H9 (cell line): ENCODE data around the gene ECHS1. TPM values are rescaled to one million over a fixed set of nuclear protein-coding genes. Genes with fewer than 3 reads are reported as not detected.

ENCODE experiments used
- DNase-seq: peaks from one replicate; pipeline ENCODE4 v3.0.0-alpha.2; 2017
- H2AFZ ChIP-seq: one replicate; pipeline ENCODE4 v1.6.1; 2013; ENCODE audit warnings: mild to moderate bottlenecking, low read length, control low read depth, moderate library complexity
- H2AK5ac ChIP-seq: 2 replicates; pipeline ENCODE4 v1.6.1; 2013; ENCODE audit warnings: low read length, control low read depth, mixed read lengths; ENCODE audit not compliant: insufficient read length
- H2BK120ac ChIP-seq: one replicate; pipeline ENCODE4 v1.6.1; 2013; ENCODE audit warnings: low read depth, mild to moderate bottlenecking, low read length, control low read depth, inconsistent platforms; ENCODE audit not compliant: poor library complexity, severe bottlenecking
- H2BK12ac ChIP-seq: 2 replicates; pipeline ENCODE4 v1.6.1; 2013; ENCODE audit warnings: low read length, control low read depth, mixed read lengths, low read depth; ENCODE audit not compliant: insufficient read length
- H2BK15ac ChIP-seq: 2 replicates; pipeline ENCODE4 v1.6.1; 2013; ENCODE audit warnings: low read depth, low read length, control low read depth
- H2BK20ac ChIP-seq: one replicate; pipeline ENCODE4 v1.6.1; 2013; ENCODE audit warnings: low read depth, mild to moderate bottlenecking, low read length, control low read depth, inconsistent platforms; ENCODE audit not compliant: poor library complexity, severe bottlenecking
- H2BK5ac ChIP-seq: 2 replicates; pipeline ENCODE4 v1.6.1; 2013; ENCODE audit warnings: low read length, control low read depth, mixed read lengths; ENCODE audit not compliant: insufficient read length
- H3K14ac ChIP-seq: 2 replicates; pipeline ENCODE4 v1.6.1; 2013; ENCODE audit warnings: low read length, control low read depth; ENCODE audit not compliant: insufficient read depth
- H3K18ac ChIP-seq: 2 replicates; pipeline ENCODE4 v1.6.1; 2013; ENCODE audit warnings: low read depth, mild to moderate bottlenecking, mixed read lengths, low read length, control low read depth; ENCODE audit not compliant: insufficient read length
- H3K23ac ChIP-seq: 2 replicates; pipeline ENCODE4 v1.6.1; 2013; ENCODE audit warnings: low read length, control low read depth, mixed read lengths, low read depth; ENCODE audit not compliant: insufficient read length
- H3K23me2 ChIP-seq: 2 replicates; pipeline ENCODE4 v1.6.1; 2013; ENCODE audit warnings: low read depth, mild to moderate bottlenecking, mixed read lengths, low read length, control low read depth; ENCODE audit not compliant: insufficient read length, poor library complexity, severe bottlenecking
- H3K27ac ChIP-seq: 2 replicates; pipeline ENCODE4 v1.5.1; 2013; ENCODE audit warnings: low read length, control low read depth, mixed read lengths, low read depth; ENCODE audit not compliant: insufficient read length
- H3K27me3 ChIP-seq: 2 replicates; pipeline ENCODE4 v1.6.1; 2013; ENCODE audit warnings: low read length, control low read depth, inconsistent platforms; ENCODE audit not compliant: insufficient read depth
- H3K4ac ChIP-seq: 2 replicates; pipeline ENCODE4 v1.6.1; 2013; ENCODE audit warnings: low read depth, mild to moderate bottlenecking, control low read depth, inconsistent platforms, low read length, moderate library complexity
- H3K4me1 ChIP-seq: 2 replicates; pipeline ENCODE4 v1.6.1; 2013; ENCODE audit warnings: low read length, control low read depth, inconsistent platforms; ENCODE audit not compliant: insufficient read depth
- H3K4me2 ChIP-seq: 2 replicates; pipeline ENCODE4 v1.6.1; 2013; ENCODE audit warnings: low read length, control low read depth, mixed read lengths; ENCODE audit not compliant: insufficient read length, insufficient read depth
- H3K56ac ChIP-seq: 2 replicates; pipeline ENCODE4 v1.6.1; 2013; ENCODE audit warnings: low read depth, mild to moderate bottlenecking, mixed read lengths, low read length, control low read depth; ENCODE audit not compliant: insufficient read length
- H3K79me1 ChIP-seq: 2 replicates; pipeline ENCODE4 v1.6.1; 2013; ENCODE audit warnings: low read depth, mild to moderate bottlenecking, moderate library complexity, low read length, control low read depth, inconsistent platforms; ENCODE audit not compliant: insufficient read depth, poor library complexity, severe bottlenecking
- H3K79me2 ChIP-seq: 2 replicates; pipeline ENCODE4 v1.6.1; 2013; ENCODE audit warnings: low read length, control low read depth, inconsistent platforms; ENCODE audit not compliant: insufficient read depth
- H3K9ac ChIP-seq: 2 replicates; pipeline ENCODE4 v1.6.1; 2013; ENCODE audit warnings: low read length, control low read depth, mixed read lengths; ENCODE audit not compliant: insufficient read length; ENCODE audit errors: extremely low read depth
- H3K9me3 ChIP-seq: one replicate; pipeline ENCODE4 v1.6.1; 2013; ENCODE audit warnings: low read depth, low read length, inconsistent platforms; ENCODE audit not compliant: control insufficient read depth
- H3T11ph ChIP-seq: one replicate; pipeline ENCODE4 v1.6.1; 2013; ENCODE audit warnings: mild to moderate bottlenecking, low read length, control low read depth, inconsistent platforms
- H4K20me1 ChIP-seq: one replicate; pipeline ENCODE4 v1.6.1; 2013; ENCODE audit not compliant: control insufficient read depth, insufficient read length, insufficient read depth
- H4K5ac ChIP-seq: 2 replicates; pipeline ENCODE4 v1.6.1; 2013; ENCODE audit warnings: low read depth, mild to moderate bottlenecking, mixed read lengths, low read length, control low read depth; ENCODE audit not compliant: insufficient read length
- H4K8ac ChIP-seq: replicated peaks from 2 replicates; pipeline ENCODE4 v1.6.1; 2013; ENCODE audit warnings: low read length, control low read depth, mixed read lengths, low read depth; ENCODE audit not compliant: insufficient read length
- H4K91ac ChIP-seq: 2 replicates; pipeline ENCODE4 v1.6.1; 2013; ENCODE audit warnings: low read depth, mild to moderate bottlenecking, moderate library complexity, mixed read lengths, low read length, control low read depth; ENCODE audit not compliant: insufficient read length
- H3K27ac Mint-ChIP-seq, 3 experiments: 2 replicates in 2 of 3; 3 replicates in 1 of 3; pipeline ENCODE4 v1.8.0; 2020 to 2021; ENCODE audit warnings: mixed read lengths in 3 of 3, mild to moderate bottlenecking in 1 of 3, moderate library complexity in 1 of 3
- H3K27me3 Mint-ChIP-seq: 2 replicates; pipeline ENCODE4 v1.8.0; 2021; ENCODE audit warnings: low read depth, mild to moderate bottlenecking, moderate library complexity, mixed read lengths
- H3K36me3 Mint-ChIP-seq, 3 experiments: 2 replicates in 2 of 3; 3 replicates in 1 of 3; pipeline ENCODE4 v1.8.0; 2020 to 2021; ENCODE audit warnings: low read depth in 3 of 3, mixed read lengths in 3 of 3; ENCODE audit not compliant: insufficient read depth in 1 of 3
- H3K4me1 Mint-ChIP-seq, 2 experiments: 2 replicates each; pipeline ENCODE4 v1.8.0; 2020; ENCODE audit warnings: mixed read lengths in 2 of 2
- H3K4me3 Mint-ChIP-seq, 2 experiments: 2 replicates in 1 of 2; 3 replicates in 1 of 2; pipeline ENCODE4 v1.8.0; 2020 to 2021; ENCODE audit warnings: mild to moderate bottlenecking in 2 of 2, mixed read lengths in 2 of 2, moderate library complexity in 1 of 2
- H3K9me3 Mint-ChIP-seq, 2 experiments: 2 replicates in 1 of 2; 3 replicates in 1 of 2; pipeline ENCODE4 v1.8.0; 2020; ENCODE audit warnings: mild to moderate bottlenecking in 2 of 2, mixed read lengths in 2 of 2, moderate library complexity in 1 of 2
- CTCF ChIP-seq: fragments of 200-600 bp; sonication (generic); conservative IDR thresholded peaks from 3 replicates; pipeline ENCODE4 v1.8.0; 2021; ENCODE audit warnings: antibody characterized with exemption, mild to moderate bottlenecking
- WGBS: extraction: QIAGEN DNeasy Blood & Tissue Kit; methylation state at CpG from one replicate; pipeline ENCODE4 v1.1.7; 2013; ENCODE audit warnings: missing lambda C conversion rate, low lambda C conversion rate, mixed read lengths; ENCODE audit not compliant: insufficient read length; ENCODE audit errors: extremely low coverage; 5-methylcytosine and 5-hydroxymethylcytosine counted together
- total RNA-seq: library from RNA; stranded (reverse); gene quantifications from 2 replicates; pipeline ENCODE4 v1.2.1, GENCODE V29; 2021

Gene ECHS1
- total RNA-seq, 1 experiment from 2014 or later = 94.1 TPM

DNA sequence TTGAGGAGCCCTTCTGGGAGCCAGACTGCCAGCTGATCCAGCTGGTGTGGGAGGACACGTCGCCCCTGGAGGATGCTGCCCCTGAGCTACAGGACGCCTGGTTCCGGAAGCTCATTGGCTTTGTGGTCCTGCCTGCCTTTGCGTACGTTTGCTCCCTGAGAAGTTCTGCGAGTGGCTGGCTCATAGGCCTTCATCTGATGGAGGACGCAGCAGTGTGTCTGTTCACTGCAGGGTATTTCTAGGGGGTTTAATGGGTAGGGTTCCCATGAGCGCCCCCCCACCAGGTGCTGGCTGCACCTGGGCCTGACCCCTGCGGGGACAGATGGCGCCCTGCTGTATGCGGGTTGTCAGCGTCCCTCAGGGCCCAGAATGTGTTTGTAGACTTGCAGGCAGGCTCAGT lies 10.9 kb upstream of the ECHS1 start:
- H3K9me3 ChIP-seq = no peaks in the 10 kb centered on the region
- H3K27ac ChIP-seq = no peak overlapping the region
- no CpG with 5 or more reads among the region's 13 CpGs for WGBS
- H3T11ph ChIP-seq = no peak overlapping the region
- peaks cover 1 to 9% (median 6%) of the 10 kb centered on the region in 3 experiments; a peak in 4 of 7 replicates for H3K36me3 Mint-ChIP-seq
- H3K14ac ChIP-seq = no peak overlapping the region
- H2BK15ac ChIP-seq = no peak overlapping the region
- no peak overlapping the region for H2BK120ac ChIP-seq
- peaks cover 0 to 1% of the 10 kb centered on the region in 2 experiments; a peak in 1 of 5 replicates for H3K9me3 Mint-ChIP-seq
- no peak overlapping the region for H4K5ac ChIP-seq
- no peak overlapping the region for H3K18ac ChIP-seq
- H2BK5ac ChIP-seq = no peak overlapping the region
- no peak overlapping the region for H2AFZ ChIP-seq
- H3K27ac Mint-ChIP-seq = no peak overlapping the region
- H3K4me3 Mint-ChIP-seq = no peak overlapping the region
- H3K4ac ChIP-seq = no peak overlapping the region
- H3K27me3 Mint-ChIP-seq = peaks cover 9% of the 10 kb centered on the region
- H3K4me1 ChIP-seq = no peaks in the 10 kb centered on the region
- no peak for DNase-seq
- H3K4me2 ChIP-seq = no peak overlapping the region
- H3K23ac ChIP-seq = no peak overlapping the region
- no peak overlapping the region for H2BK20ac ChIP-seq
- no peak for TF ChIP-seq CTCF
- H4K91ac ChIP-seq = no peak overlapping the region
- H3K9ac ChIP-seq = no peak overlapping the region
- no peak overlapping the region for H3K56ac ChIP-seq
- H3K27me3 ChIP-seq = no peaks in the 10 kb centered on the region
- no peaks in the 10 kb centered on the region for H4K20me1 ChIP-seq
- no peaks in the 10 kb centered on the region for H3K4me1 Mint-ChIP-seq
- H3K23me2 ChIP-seq = no peaks in the 10 kb centered on the region
- H3K79me2 ChIP-seq = no peaks in the 10 kb centered on the region
- H3K79me1 ChIP-seq = no peaks in the 10 kb centered on the region
- H2AK5ac ChIP-seq = no peak overlapping the region
- H4K8ac ChIP-seq = no peak overlapping the region
- H2BK12ac ChIP-seq = no peak overlapping the region
